Activated CD4-positive, alpha-beta T cell treated with anti-CD3 and anti-CD28 coated beads for 48 hours (primary cell): Measurements from ENCODE around the gene COA8.

Experiments
- DNase-seq: peaks from one replicate; pipeline ENCODE4 v3.0.0-alpha.2; 2020

The COA8 gene

GRCh38 chr14:103538291-103539055 is 24.3 kb upstream of the COA8 start:
- no peak for DNase-seq

- no peak for DNase-seq
These were observed 23.5 kb upstream of the COA8 start for GRCh38 chr14:103539056-103539825.

- no peak for DNase-seq
These were observed 21.7 kb upstream of the COA8 start for GRCh38 chr14:103540821-103541708.

- no peak for DNase-seq
These were observed 20.8 kb upstream of the COA8 start for GRCh38 chr14:103541709-103542604.

- DNase-seq, result no peak
These were observed 20.1 kb upstream of the COA8 start for GRCh38 chr14:103542605-103543088.

- DNase-seq, result no peak
These were observed 19.6 kb upstream of the COA8 start for GRCh38 chr14:103543140-103543539.

- DNase-seq, result no peak
These were observed 18.9 kb upstream of the COA8 start for GRCh38 chr14:103543721-103544387.

GRCh38 chr14:103544388-103545218 is 18.2 kb upstream of the COA8 start:
- no peak for DNase-seq

- no peak for DNase-seq
These were observed 17.4 kb upstream of the COA8 start for GRCh38 chr14:103545219-103545914.

GRCh38 chr14:103545915-103546651 is 16.7 kb upstream of the COA8 start:
- no peak for DNase-seq

GRCh38 chr14:103546652-103547454 is 15.9 kb upstream of the COA8 start:
- DNase-seq, result peak; percentile 85

GRCh38 chr14:103547455-103547940 is 15.3 kb upstream of the COA8 start:
- no peak for DNase-seq

- DNase-seq, result no peak
These were observed 14.8 kb upstream of the COA8 start for GRCh38 chr14:103547941-103548462.

GRCh38 chr14:103548463-103549351 is 14.1 kb upstream of the COA8 start:
- no peak for DNase-seq

GRCh38 chr14:103549361-103550311 is 13.1 kb upstream of the COA8 start:
- no peak for DNase-seq
